KMS-11 (cell line): ENCODE results near the gene AEBP1.

Experiments used
- H2AFZ ChIP-seq: fragments of 200-600 bp; sonication (generic); 2 replicates; pipeline ENCODE4 v1.6.1; 2016; ENCODE audit warnings: antibody characterized with exemption, mixed run types, low read depth
- H3K27ac ChIP-seq: fragments of 200-600 bp; sonication (generic); 2 replicates; pipeline ENCODE4 v1.6.1; 2016; ENCODE audit warnings: mild to moderate bottlenecking, mixed run types
- H3K27me3 ChIP-seq: fragments of 200-600 bp; sonication (generic); 2 replicates; pipeline ENCODE4 v1.6.1; 2017; ENCODE audit warnings: mild to moderate bottlenecking, low read depth, mixed run types, moderate library complexity; ENCODE audit not compliant: insufficient read depth
- H3K36me3 ChIP-seq: fragments of 200-600 bp; sonication (generic); 2 replicates; pipeline ENCODE4 v1.6.1; 2017; ENCODE audit warnings: mild to moderate bottlenecking, mixed run types; ENCODE audit not compliant: insufficient read depth
- H3K4me1 ChIP-seq: fragments of 200-600 bp; sonication (generic); 2 replicates; pipeline ENCODE4 v1.6.1; 2016; ENCODE audit warnings: mild to moderate bottlenecking, low read depth, mixed run types; ENCODE audit not compliant: poor library complexity, severe bottlenecking
- H3K4me2 ChIP-seq: fragments of 200-600 bp; sonication (generic); 2 replicates; pipeline ENCODE4 v1.7.0; 2016; ENCODE audit warnings: mild to moderate bottlenecking, mixed run types
- H3K4me3 ChIP-seq: fragments of 200-600 bp; sonication (generic); IDR thresholded peaks from 2 replicates; pipeline ENCODE4 v1.6.1; 2017; ENCODE audit warnings: low read depth, low read length, mixed read lengths; ENCODE audit not compliant: insufficient read depth
- H3K79me2 ChIP-seq: fragments of 200-600 bp; sonication (generic); 2 replicates; pipeline ENCODE4 v1.6.1; 2016; ENCODE audit warnings: low read depth, mixed run types; ENCODE audit not compliant: insufficient read depth
- H3K9ac ChIP-seq: fragments of 200-600 bp; sonication (generic); 2 replicates; pipeline ENCODE4 v1.6.1; 2016; ENCODE audit warnings: mild to moderate bottlenecking, mixed run types
- H4K20me1 ChIP-seq: fragments of 200-600 bp; sonication (generic); 2 replicates; pipeline ENCODE4 v1.6.1; 2016; ENCODE audit warnings: mild to moderate bottlenecking, mixed run types; ENCODE audit not compliant: insufficient read depth
- TF ChIP-seq, protein P1 (sequence below): fragments of 200-600 bp; sonication (generic); conservative IDR thresholded peaks from 2 replicates; pipeline ENCODE4 v1.6.1; 2017; ENCODE audit warnings: low read depth, mild to moderate bottlenecking, antibody characterized with exemption, low read length, moderate library complexity, mixed read lengths

The AEBP1 gene

DNA sequence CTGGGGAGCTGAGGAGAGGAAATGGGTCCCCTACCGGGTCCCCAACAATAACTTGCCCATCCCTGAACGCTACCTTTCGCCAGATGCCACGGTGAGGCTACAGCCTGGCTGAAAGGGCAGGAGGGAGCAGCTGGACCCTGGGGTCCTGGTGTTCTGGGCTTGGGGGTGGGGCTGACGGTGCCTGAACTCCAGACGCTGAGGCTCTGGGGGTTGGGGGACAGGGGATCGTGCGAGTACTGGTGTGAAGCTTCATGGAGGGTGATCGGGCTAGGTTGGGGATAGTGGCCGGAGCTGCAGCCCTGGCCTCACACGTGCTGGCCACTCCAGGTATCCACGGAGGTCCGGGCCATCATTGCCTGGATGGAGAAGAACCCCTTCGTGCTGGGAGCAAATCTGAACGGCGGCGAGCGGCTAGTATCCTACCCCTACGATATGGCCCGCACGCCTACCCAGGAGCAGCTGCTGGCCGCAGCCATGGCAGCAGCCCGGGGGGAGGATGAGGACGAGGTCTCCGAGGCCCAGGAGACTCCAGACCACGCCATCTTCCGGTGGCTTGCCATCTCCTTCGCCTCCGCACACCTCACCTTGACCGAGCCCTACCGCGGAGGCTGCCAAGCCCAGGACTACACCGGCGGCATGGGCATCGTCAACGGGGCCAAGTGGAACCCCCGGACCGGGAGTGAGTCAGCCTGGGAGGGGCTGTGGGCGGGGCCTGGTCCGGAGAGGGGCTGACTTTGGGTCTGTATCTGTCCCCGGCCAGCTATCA, 8.3 kb downstream of the AEBP1 start:
- Histone ChIP-seq H4K20me1 (no peaks in the 10 kb centered on the region), H3K79me2 (no peaks in the 10 kb centered on the region), H3K4me1 (no peaks in the 10 kb centered on the region), H3K27ac (no peak overlapping the region), H3K4me2 (no peak overlapping the region), H3K9ac (no peak overlapping the region), H3K27me3 (no peaks in the 10 kb centered on the region; the same call in 1 of the 2 replicates), H3K36me3 (no peaks in the 10 kb centered on the region), H3K4me3 (no peak overlapping the region), H2AFZ (no peak overlapping the region)
- TF ChIP-seq, protein P1, sequence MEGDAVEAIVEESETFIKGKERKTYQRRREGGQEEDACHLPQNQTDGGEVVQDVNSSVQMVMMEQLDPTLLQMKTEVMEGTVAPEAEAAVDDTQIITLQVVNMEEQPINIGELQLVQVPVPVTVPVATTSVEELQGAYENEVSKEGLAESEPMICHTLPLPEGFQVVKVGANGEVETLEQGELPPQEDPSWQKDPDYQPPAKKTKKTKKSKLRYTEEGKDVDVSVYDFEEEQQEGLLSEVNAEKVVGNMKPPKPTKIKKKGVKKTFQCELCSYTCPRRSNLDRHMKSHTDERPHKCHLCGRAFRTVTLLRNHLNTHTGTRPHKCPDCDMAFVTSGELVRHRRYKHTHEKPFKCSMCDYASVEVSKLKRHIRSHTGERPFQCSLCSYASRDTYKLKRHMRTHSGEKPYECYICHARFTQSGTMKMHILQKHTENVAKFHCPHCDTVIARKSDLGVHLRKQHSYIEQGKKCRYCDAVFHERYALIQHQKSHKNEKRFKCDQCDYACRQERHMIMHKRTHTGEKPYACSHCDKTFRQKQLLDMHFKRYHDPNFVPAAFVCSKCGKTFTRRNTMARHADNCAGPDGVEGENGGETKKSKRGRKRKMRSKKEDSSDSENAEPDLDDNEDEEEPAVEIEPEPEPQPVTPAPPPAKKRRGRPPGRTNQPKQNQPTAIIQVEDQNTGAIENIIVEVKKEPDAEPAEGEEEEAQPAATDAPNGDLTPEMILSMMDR = no peak

DNA sequence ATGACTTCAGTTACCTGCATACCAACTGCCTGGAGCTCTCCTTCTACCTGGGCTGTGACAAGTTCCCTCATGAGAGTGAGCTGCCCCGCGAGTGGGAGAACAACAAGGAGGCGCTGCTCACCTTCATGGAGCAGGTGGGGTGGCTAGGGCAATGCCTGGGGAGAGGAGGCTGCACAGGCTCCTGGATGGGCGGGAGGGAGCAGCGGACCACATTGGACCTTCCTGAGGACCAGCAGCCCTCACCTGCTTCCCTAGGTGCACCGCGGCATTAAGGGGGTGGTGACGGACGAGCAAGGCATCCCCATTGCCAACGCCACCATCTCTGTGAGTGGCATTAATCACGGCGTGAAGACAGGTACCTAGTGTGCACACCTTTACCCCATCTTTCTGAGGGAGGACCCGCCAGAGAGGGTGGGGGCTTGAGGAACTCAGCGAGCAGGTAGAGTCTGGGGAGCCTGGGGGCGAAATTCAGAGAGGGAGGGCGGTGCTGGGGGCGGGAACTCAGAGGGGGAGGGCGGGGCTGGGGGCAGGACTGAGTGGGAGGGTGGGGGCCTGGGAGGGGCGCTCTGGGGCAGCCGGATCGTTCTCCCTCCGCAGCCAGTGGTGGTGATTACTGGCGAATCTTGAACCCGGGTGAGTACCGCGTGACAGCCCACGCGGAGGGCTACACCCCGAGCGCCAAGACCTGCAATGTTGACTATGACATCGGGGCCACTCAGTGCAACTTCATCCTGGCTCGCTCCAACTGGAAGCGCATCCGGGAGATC, 9.0 kb downstream of the AEBP1 start:
- Histone ChIP-seq H3K4me2 (no peak overlapping the region), H3K79me2 (no peaks in the 10 kb centered on the region), H3K9ac (no peak overlapping the region), H3K27ac (no peak overlapping the region), H3K4me1 (no peaks in the 10 kb centered on the region), H3K27me3 (no peaks in the 10 kb centered on the region), H4K20me1 (no peaks in the 10 kb centered on the region), H3K4me3 (no peak overlapping the region), H2AFZ (no peak overlapping the region), H3K36me3 (no peaks in the 10 kb centered on the region)
- TF ChIP-seq, protein P1 = no peak

DNA sequence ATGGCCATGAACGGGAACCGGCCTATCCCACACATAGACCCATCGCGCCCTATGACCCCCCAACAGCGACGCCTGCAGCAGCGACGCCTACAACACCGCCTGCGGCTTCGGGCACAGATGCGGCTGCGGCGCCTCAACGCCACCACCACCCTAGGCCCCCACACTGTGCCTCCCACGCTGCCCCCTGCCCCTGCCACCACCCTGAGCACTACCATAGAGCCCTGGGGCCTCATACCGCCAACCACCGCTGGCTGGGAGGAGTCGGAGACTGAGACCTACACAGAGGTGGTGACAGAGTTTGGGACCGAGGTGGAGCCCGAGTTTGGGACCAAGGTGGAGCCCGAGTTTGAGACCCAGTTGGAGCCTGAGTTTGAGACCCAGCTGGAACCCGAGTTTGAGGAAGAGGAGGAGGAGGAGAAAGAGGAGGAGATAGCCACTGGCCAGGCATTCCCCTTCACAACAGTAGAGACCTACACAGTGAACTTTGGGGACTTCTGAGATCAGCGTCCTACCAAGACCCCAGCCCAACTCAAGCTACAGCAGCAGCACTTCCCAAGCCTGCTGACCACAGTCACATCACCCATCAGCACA, 9.7 kb downstream of the AEBP1 start:
- no peaks in the 10 kb centered on the region for H4K20me1 ChIP-seq
- no peaks in the 10 kb centered on the region for H3K4me1 ChIP-seq
- no peak overlapping the region for H3K4me3 ChIP-seq
- no peaks in the 10 kb centered on the region for H3K27me3 ChIP-seq
- H3K27ac ChIP-seq = no peak overlapping the region
- H3K36me3 ChIP-seq = no peaks in the 10 kb centered on the region
- TF ChIP-seq, protein P1 = no peak
- H3K9ac ChIP-seq = no peak overlapping the region
- no peak overlapping the region for H3K4me2 ChIP-seq
- H3K79me2 ChIP-seq = no peaks in the 10 kb centered on the region
- no peak overlapping the region for H2AFZ ChIP-seq

DNA sequence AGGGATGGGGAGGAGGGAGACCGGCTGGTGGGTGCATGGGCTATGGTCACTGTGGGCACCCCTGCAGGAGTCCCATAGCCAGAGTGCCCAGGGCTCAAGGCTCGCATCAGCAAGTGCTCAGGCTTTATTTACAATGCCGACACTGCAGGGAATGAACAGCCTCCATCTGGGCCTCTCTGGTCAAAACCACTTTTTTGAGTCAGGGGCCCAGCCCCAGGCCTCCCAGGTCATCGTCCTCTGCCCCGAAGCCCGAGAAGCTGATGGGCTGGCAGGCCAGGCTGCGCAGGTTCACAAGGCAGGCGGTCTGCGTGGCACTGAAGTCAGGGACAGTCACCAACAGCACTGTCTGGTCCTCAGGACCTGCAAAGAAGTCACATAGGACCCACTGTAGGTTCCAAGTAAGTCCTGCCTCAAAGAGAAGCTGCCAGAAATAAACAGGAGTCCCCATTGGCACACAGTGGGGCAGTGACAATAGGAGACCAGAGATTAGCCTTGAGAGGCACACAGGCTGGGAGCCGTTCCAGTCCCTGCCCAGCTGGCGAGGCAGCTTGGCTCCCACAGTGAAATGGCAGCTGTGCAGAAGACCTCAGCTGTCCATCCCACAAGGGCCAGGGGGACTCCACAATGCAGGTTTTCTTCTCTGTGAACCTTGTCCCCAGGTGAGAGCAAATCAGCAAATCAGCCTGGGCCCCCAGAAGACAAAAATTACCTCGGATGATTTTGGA, 10.6 kb downstream of the AEBP1 start:
- H3K36me3 ChIP-seq = no peaks in the 10 kb centered on the region
- no peak overlapping the region for H3K27ac ChIP-seq
- TF ChIP-seq, protein P1 = no peak
- H4K20me1 ChIP-seq = no peaks in the 10 kb centered on the region
- H3K4me2 ChIP-seq = no peak overlapping the region
- H3K9ac ChIP-seq = no peak overlapping the region
- H3K4me3 ChIP-seq = no peak overlapping the region
- no peak overlapping the region for H2AFZ ChIP-seq
- no peaks in the 10 kb centered on the region for H3K27me3 ChIP-seq
- H3K4me1 ChIP-seq = no peaks in the 10 kb centered on the region
- no peaks in the 10 kb centered on the region for H3K79me2 ChIP-seq
